OCI-LY1 (cell line): ENCODE data around the gene CMTM1.
"Not testable (repeated sequence)": the region's sequence is repeated elsewhere in the genome, so short reads cannot be mapped to it uniquely, and the experiment has no call there.

ENCODE experiments used
- H2AFZ ChIP-seq: fragments of 200-600 bp; sonication (generic), shearing (Covaris generic); 2 replicates; pipeline ENCODE4 v1.6.0; 2014; ENCODE audit warnings: antibody characterized with exemption, mild to moderate bottlenecking, low read length
- H3F3A ChIP-seq: fragments of 200-600 bp; sonication (generic), shearing (Covaris generic); 2 replicates; pipeline ENCODE4 v1.6.0; 2014; ENCODE audit warnings: mild to moderate bottlenecking, antibody characterized with exemption, low read length, moderate library complexity; ENCODE audit not compliant: insufficient read depth
- H3K27ac ChIP-seq: fragments of 200-600 bp; sonication (generic); 2 replicates; pipeline ENCODE4 v1.5.1; 2014; ENCODE audit warnings: low read length, mixed run types, mild to moderate bottlenecking, low read depth; ENCODE audit not compliant: poor library complexity, severe bottlenecking
- H3K27me3 ChIP-seq: fragments of 200-600 bp; sonication (generic); 2 replicates; pipeline ENCODE4 v1.6.0; 2014; ENCODE audit warnings: antibody characterized with exemption, mild to moderate bottlenecking, low read length, moderate library complexity; ENCODE audit not compliant: insufficient read depth
- H3K36me3 ChIP-seq: fragments of 200-600 bp; sonication (generic); 2 replicates; pipeline ENCODE4 v1.6.1; 2014; ENCODE audit warnings: mild to moderate bottlenecking, antibody characterized with exemption, low read length, moderate library complexity, mixed read lengths; ENCODE audit not compliant: insufficient read depth
- H3K4me1 ChIP-seq: fragments of 200-600 bp; sonication (generic); 2 replicates; pipeline ENCODE4 v1.5.1; 2014; ENCODE audit warnings: mild to moderate bottlenecking, low read length, moderate library complexity; ENCODE audit not compliant: insufficient read depth, severe bottlenecking
- H3K4me2 ChIP-seq: fragments of 200-600 bp; sonication (generic), shearing (Covaris generic); 2 replicates; pipeline ENCODE4 v1.6.1; 2014; ENCODE audit warnings: low read length
- H3K4me3 ChIP-seq: fragments of 200-600 bp; sonication (generic); 2 replicates; pipeline ENCODE4 v1.5.1; 2014; ENCODE audit warnings: low read length, low read depth, mild to moderate bottlenecking, mixed read lengths; ENCODE audit not compliant: poor library complexity, severe bottlenecking
- H3K79me2 ChIP-seq: fragments of 200-600 bp; shearing (Covaris generic); 2 replicates; pipeline ENCODE4 v1.6.1; 2016; ENCODE audit warnings: mixed run types, low read length, mixed read lengths; ENCODE audit not compliant: insufficient read depth
- H3K9ac ChIP-seq: fragments of 200-600 bp; sonication (generic), shearing (Covaris generic); 2 replicates; pipeline ENCODE4 v1.6.1; 2014; ENCODE audit warnings: mild to moderate bottlenecking, low read length, mixed read lengths
- H3K9me2 ChIP-seq: fragments of 200-600 bp; sonication (generic), shearing (Covaris generic); 2 replicates; pipeline ENCODE4 v1.6.1; 2014; ENCODE audit warnings: low read depth, mild to moderate bottlenecking, low read length, mixed read lengths
- H3K9me3 ChIP-seq: fragments of 200-600 bp; shearing (Covaris generic); 2 replicates; pipeline ENCODE4 v1.6.1; 2014; ENCODE audit warnings: low read length, mixed read lengths
- H4K20me1 ChIP-seq: fragments of 200-600 bp; sonication (generic), shearing (Covaris generic); 2 replicates; pipeline ENCODE4 v1.6.0; 2016; ENCODE audit warnings: mild to moderate bottlenecking, low read length; ENCODE audit not compliant: insufficient read depth
- CTCF ChIP-seq: fragments of 200-600 bp; sonication (generic), shearing (Covaris generic); IDR thresholded peaks from 2 replicates; pipeline ENCODE4 v1.5.1; 2017; ENCODE audit warnings: mild to moderate bottlenecking, antibody characterized with exemption, low read length, moderate library complexity, mixed read lengths
- EZH2 ChIP-seq: fragments of 200-600 bp; sonication (generic), shearing (Covaris generic); IDR thresholded peaks from 2 replicates; pipeline ENCODE4 v1.8.0; 2017; ENCODE audit warnings: borderline replicate concordance, mixed run types, mild to moderate bottlenecking, antibody characterized with exemption, low read length, moderate library complexity, mixed read lengths

The CMTM1 gene

GRCh38 chr16:66623755-66624154, 57.5 kb downstream of the CMTM1 start:
- no peak for TF ChIP-seq EZH2
- TF ChIP-seq CTCF: no peak
- no peaks in the 10 kb centered on the region for H3K36me3 ChIP-seq
- no peaks in the 10 kb centered on the region for H3K79me2 ChIP-seq
- H3K9ac ChIP-seq: no peak overlapping the region
- no peaks in the 10 kb centered on the region for H3K9me2 ChIP-seq
- no peak overlapping the region for H3K4me3 ChIP-seq
- no peaks in the 10 kb centered on the region for H3K27me3 ChIP-seq
- no peak overlapping the region for H3K27ac ChIP-seq
- H2AFZ ChIP-seq: no peak overlapping the region
- no peaks in the 10 kb centered on the region for H3K9me3 ChIP-seq
- no peaks in the 10 kb centered on the region for H3K4me1 ChIP-seq
- no peaks in the 10 kb centered on the region for H3F3A ChIP-seq
- no peak overlapping the region for H3K4me2 ChIP-seq
- H4K20me1 ChIP-seq: no peaks in the 10 kb centered on the region

GRCh38 chr16:66627611-66628378, 61.6 kb downstream of the CMTM1 start:
- not testable (repeated sequence) for H3K27me3 ChIP-seq, H3K79me2 ChIP-seq, H4K20me1 ChIP-seq, H3K27ac ChIP-seq, H2AFZ ChIP-seq, H3K36me3 ChIP-seq, H3K4me3 ChIP-seq, H3K4me1 ChIP-seq, H3F3A ChIP-seq, H3K9me2 ChIP-seq, H3K4me2 ChIP-seq, H3K9me3 ChIP-seq, H3K9ac ChIP-seq
